GM23338 (cell line): ENCODE results near the gene DLG5. TPM values are rescaled to one million over a fixed set of nuclear protein-coding genes. Genes with fewer than 3 reads are reported as not detected.

Experiments
- ATAC-seq: fragments of 200-7000 bp; cut with Tn5 transposase; 3 replicates; pipeline ENCODE4 v1.9.1; 2020
- DNase-seq: peaks from one replicate; pipeline ENCODE4 v3.0.0-alpha.2; 2015; ENCODE audit warnings: low spot score
- H2AFZ ChIP-seq: fragments of 200-600 bp; sonication (generic); 2 replicates; pipeline ENCODE4 v1.8.0; 2016; ENCODE audit warnings: antibody characterized with exemption, mild to moderate bottlenecking, moderate library complexity
- H3F3A ChIP-seq: fragments of 200-600 bp; sonication (generic); replicated peaks from 2 replicates; pipeline ENCODE4 v1.8.0; 2017; ENCODE audit warnings: antibody characterized with exemption, mixed run types, low read depth
- H3K27ac ChIP-seq: fragments of 200-600 bp; sonication (generic); 2 replicates; pipeline ENCODE4 v1.6.1; 2016; ENCODE audit warnings: low read depth
- H3K27me3 ChIP-seq: fragments of 200-600 bp; sonication (generic); 2 replicates; pipeline ENCODE4 v1.8.0; 2016; ENCODE audit warnings: mild to moderate bottlenecking, mixed run types, moderate library complexity; ENCODE audit not compliant: insufficient read depth
- H3K36me3 ChIP-seq: fragments of 200-600 bp; sonication (generic); 2 replicates; pipeline ENCODE4 v1.8.0; 2016; ENCODE audit warnings: mild to moderate bottlenecking; ENCODE audit not compliant: insufficient read depth
- H3K4me1 ChIP-seq: fragments of 200-600 bp; sonication (generic); 2 replicates; pipeline ENCODE4 v1.8.0; 2016; ENCODE audit warnings: mild to moderate bottlenecking, moderate library complexity; ENCODE audit not compliant: insufficient read depth
- H3K4me2 ChIP-seq: fragments of 200-600 bp; sonication (generic); 2 replicates; pipeline ENCODE4 v1.7.1; 2017; ENCODE audit warnings: mixed run types
- H3K4me3 ChIP-seq: fragments of 200-600 bp; sonication (generic); 2 replicates; pipeline ENCODE4 v1.6.1; 2016; ENCODE audit warnings: mixed run types
- H3K79me2 ChIP-seq: fragments of 200-600 bp; sonication (generic); replicated peaks from 2 replicates; pipeline ENCODE4 v1.8.0; 2017; ENCODE audit warnings: mild to moderate bottlenecking; ENCODE audit not compliant: insufficient read depth
- H3K9me2 ChIP-seq: fragments of 200-600 bp; sonication (generic); 2 replicates; pipeline ENCODE4 v1.8.0; 2017; ENCODE audit not compliant: insufficient read depth
- H4K20me1 ChIP-seq: fragments of 200-600 bp; sonication (generic); replicated peaks from 2 replicates; pipeline ENCODE4 v1.8.0; 2017; ENCODE audit warnings: mild to moderate bottlenecking; ENCODE audit not compliant: insufficient read depth
- H3K27ac Mint-ChIP-seq: 2 replicates; pipeline ENCODE4 v1.8.0; 2020; ENCODE audit warnings: inconsistent platforms, mild to moderate bottlenecking, moderate library complexity, mixed read lengths
- H3K27me3 Mint-ChIP-seq: 3 replicates; pipeline ENCODE4 v1.8.0; 2022; ENCODE audit warnings: low read depth, mild to moderate bottlenecking, moderate library complexity, mixed read lengths, inconsistent platforms; ENCODE audit not compliant: insufficient read depth, poor library complexity
- H3K36me3 Mint-ChIP-seq: 3 replicates; pipeline ENCODE4 v1.8.0; 2021; ENCODE audit warnings: low read depth, mild to moderate bottlenecking, inconsistent platforms, moderate library complexity, mixed read lengths
- H3K4me1 Mint-ChIP-seq: 3 replicates; pipeline ENCODE4 v1.8.0; 2020; ENCODE audit warnings: mild to moderate bottlenecking, inconsistent platforms, mixed read lengths
- H3K4me3 Mint-ChIP-seq: 3 replicates; pipeline ENCODE4 v1.8.0; 2021; ENCODE audit warnings: moderate library complexity, mild to moderate bottlenecking, inconsistent platforms, mixed read lengths
- H3K9me3 Mint-ChIP-seq: 3 replicates; pipeline ENCODE4 v1.8.0; 2020; ENCODE audit warnings: moderate library complexity, mild to moderate bottlenecking, inconsistent platforms, mixed read lengths
- EZH2 ChIP-seq: fragments of 200-600 bp; sonication (generic); IDR thresholded peaks from one replicate; pipeline ENCODE4 v1.8.0; 2017; ENCODE audit warnings: antibody characterized with exemption, mild to moderate bottlenecking, low read depth; ENCODE audit not compliant: unreplicated experiment
- EZH2phosphoT487 ChIP-seq: fragments of 200-600 bp; sonication (generic); IDR thresholded peaks from one replicate; pipeline ENCODE4 v1.8.1; 2018; ENCODE audit warnings: antibody characterized with exemption; ENCODE audit not compliant: unreplicated experiment
- JUNB ChIP-seq: IDR thresholded peaks from one replicate; pipeline ENCODE4 v1.6.1; 2016; ENCODE audit warnings: antibody characterized with exemption; ENCODE audit not compliant: unreplicated experiment
- NANOG ChIP-seq: IDR thresholded peaks from 2 replicates; pipeline ENCODE4 v1.6.1; 2016; ENCODE audit warnings: antibody characterized with exemption, borderline replicate concordance
- POLR2AphosphoS5 ChIP-seq: IDR thresholded peaks from 2 replicates; pipeline ENCODE4 v1.6.1; 2016; ENCODE audit warnings: antibody characterized with exemption, low read depth
- STAT1 ChIP-seq: IDR thresholded peaks from one replicate; pipeline ENCODE4 v1.6.1; 2016; ENCODE audit warnings: antibody characterized with exemption; ENCODE audit not compliant: unreplicated experiment
- ZNF114 ChIP-seq: fragments of 250-450 bp; sonication (Bioruptor Pico); IDR thresholded peaks from 2 replicates; pipeline ENCODE4 v1.5.0; 2020; ENCODE audit warnings: mild to moderate bottlenecking, moderate library complexity
- ZNF331 ChIP-seq: fragments of 250-450 bp; sonication (Bioruptor Pico); IDR thresholded peaks from 2 replicates; pipeline ENCODE4 v1.5.0; 2020; ENCODE audit warnings: low read depth, mild to moderate bottlenecking, moderate library complexity
- polyA plus RNA-seq: library from polyadenylated mRNA; unstranded; fragments of >200 nt; fragmentation: Nextera tagmentation; extraction: Ambion mirVana; gene quantifications from 2 replicates; pipeline ENCODE4 v1.2.1, GENCODE V29; 2016
- total RNA-seq: library from RNA; depleted of rRNA; stranded (reverse); fragments of >200 nt; shearing (Covaris generic); gene quantifications from 2 replicates; pipeline ENCODE4 v1.2.3, GENCODE V29; 2014
- TF ChIP-seq, protein P1 (sequence below): IDR thresholded peaks from 2 replicates; pipeline ENCODE4 v1.6.1; 2016; ENCODE audit warnings: antibody characterized with exemption
- TF ChIP-seq, protein P2 (sequence below): fragments of 250-450 bp; sonication (Bioruptor Pico); IDR thresholded peaks from 2 replicates; pipeline ENCODE4 v1.5.0; 2020; ENCODE audit warnings: mild to moderate bottlenecking, moderate library complexity
- TF ChIP-seq, protein P3 (sequence below): IDR thresholded peaks from one replicate; pipeline ENCODE4 v1.6.1; 2018; ENCODE audit warnings: antibody characterized with exemption; ENCODE audit not compliant: unreplicated experiment

The DLG5 gene
- total and polyA plus RNA-seq, 2 experiments from 2014 or later = 7.4 to 66.6 TPM

DNA sequence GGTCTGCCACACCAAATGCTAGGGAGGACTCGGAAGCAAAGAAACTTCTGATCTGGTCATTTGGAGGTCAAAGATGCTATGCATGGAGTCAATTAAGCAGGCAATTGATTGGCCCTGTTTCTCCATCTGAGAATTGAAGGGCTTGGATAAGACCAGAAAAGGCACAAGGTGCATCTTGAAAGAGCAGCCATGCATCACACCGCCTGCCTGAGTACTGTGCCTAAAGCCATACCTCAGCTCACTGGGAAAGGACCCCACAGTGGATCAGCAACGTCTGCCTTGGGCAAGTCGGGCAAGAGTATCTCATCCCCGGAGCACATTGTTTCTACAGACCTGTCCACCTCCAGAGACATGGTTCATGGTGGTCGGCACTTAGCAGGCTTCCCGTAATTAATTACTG lies 42.4 kb downstream of the DLG5 start:
- no peak for TF ChIP-seq STAT1
- no peak for TF ChIP-seq EZH2
- no peak for TF ChIP-seq ZNF331 (CRISPR knock-in tag)
- no peak for TF ChIP-seq NANOG
- TF ChIP-seq, protein P1, sequence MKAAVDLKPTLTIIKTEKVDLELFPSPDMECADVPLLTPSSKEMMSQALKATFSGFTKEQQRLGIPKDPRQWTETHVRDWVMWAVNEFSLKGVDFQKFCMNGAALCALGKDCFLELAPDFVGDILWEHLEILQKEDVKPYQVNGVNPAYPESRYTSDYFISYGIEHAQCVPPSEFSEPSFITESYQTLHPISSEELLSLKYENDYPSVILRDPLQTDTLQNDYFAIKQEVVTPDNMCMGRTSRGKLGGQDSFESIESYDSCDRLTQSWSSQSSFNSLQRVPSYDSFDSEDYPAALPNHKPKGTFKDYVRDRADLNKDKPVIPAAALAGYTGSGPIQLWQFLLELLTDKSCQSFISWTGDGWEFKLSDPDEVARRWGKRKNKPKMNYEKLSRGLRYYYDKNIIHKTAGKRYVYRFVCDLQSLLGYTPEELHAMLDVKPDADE = no peak
- no peak for TF ChIP-seq ZNF114 (CRISPR knock-in tag)
- TF ChIP-seq, protein P2, sequence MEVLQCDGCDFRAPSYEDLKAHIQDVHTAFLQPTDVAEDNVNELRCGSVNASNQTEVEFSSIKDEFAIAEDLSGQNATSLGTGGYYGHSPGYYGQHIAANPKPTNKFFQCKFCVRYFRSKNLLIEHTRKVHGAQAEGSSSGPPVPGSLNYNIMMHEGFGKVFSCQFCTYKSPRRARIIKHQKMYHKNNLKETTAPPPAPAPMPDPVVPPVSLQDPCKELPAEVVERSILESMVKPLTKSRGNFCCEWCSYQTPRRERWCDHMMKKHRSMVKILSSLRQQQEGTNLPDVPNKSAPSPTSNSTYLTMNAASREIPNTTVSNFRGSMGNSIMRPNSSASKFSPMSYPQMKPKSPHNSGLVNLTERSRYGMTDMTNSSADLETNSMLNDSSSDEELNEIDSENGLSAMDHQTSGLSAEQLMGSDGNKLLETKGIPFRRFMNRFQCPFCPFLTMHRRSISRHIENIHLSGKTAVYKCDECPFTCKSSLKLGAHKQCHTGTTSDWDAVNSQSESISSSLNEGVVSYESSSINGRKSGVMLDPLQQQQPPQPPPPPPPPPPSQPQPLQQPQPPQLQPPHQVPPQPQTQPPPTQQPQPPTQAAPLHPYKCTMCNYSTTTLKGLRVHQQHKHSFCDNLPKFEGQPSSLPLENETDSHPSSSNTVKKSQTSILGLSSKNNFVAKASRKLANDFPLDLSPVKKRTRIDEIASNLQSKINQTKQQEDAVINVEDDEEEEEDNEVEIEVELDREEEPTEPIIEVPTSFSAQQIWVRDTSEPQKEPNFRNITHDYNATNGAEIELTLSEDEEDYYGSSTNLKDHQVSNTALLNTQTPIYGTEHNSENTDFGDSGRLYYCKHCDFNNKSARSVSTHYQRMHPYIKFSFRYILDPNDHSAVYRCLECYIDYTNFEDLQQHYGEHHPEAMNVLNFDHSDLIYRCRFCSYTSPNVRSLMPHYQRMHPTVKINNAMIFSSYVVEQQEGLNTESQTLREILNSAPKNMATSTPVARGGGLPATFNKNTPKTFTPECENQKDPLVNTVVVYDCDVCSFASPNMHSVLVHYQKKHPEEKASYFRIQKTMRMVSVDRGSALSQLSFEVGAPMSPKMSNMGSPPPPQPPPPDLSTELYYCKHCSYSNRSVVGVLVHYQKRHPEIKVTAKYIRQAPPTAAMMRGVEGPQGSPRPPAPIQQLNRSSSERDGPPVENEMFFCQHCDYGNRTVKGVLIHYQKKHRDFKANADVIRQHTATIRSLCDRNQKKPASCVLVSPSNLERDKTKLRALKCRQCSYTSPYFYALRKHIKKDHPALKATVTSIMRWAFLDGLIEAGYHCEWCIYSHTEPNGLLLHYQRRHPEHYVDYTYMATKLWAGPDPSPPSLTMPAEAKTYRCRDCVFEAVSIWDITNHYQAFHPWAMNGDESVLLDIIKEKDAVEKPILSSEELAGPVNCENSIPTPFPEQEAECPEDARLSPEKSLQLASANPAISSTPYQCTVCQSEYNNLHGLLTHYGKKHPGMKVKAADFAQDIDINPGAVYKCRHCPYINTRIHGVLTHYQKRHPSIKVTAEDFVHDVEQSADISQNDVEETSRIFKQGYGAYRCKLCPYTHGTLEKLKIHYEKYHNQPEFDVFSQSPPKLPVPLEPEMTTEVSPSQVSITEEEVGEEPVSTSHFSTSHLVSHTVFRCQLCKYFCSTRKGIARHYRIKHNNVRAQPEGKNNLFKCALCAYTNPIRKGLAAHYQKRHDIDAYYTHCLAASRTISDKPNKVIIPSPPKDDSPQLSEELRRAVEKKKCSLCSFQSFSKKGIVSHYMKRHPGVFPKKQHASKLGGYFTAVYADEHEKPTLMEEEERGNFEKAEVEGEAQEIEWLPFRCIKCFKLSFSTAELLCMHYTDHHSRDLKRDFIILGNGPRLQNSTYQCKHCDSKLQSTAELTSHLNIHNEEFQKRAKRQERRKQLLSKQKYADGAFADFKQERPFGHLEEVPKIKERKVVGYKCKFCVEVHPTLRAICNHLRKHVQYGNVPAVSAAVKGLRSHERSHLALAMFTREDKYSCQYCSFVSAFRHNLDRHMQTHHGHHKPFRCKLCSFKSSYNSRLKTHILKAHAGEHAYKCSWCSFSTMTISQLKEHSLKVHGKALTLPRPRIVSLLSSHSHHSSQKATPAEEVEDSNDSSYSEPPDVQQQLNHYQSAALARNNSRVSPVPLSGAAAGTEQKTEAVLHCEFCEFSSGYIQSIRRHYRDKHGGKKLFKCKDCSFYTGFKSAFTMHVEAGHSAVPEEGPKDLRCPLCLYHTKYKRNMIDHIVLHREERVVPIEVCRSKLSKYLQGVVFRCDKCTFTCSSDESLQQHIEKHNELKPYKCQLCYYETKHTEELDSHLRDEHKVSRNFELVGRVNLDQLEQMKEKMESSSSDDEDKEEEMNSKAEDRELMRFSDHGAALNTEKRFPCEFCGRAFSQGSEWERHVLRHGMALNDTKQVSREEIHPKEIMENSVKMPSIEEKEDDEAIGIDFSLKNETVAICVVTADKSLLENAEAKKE (CRISPR knock-in tag) = no peak
- TF ChIP-seq, protein P3, sequence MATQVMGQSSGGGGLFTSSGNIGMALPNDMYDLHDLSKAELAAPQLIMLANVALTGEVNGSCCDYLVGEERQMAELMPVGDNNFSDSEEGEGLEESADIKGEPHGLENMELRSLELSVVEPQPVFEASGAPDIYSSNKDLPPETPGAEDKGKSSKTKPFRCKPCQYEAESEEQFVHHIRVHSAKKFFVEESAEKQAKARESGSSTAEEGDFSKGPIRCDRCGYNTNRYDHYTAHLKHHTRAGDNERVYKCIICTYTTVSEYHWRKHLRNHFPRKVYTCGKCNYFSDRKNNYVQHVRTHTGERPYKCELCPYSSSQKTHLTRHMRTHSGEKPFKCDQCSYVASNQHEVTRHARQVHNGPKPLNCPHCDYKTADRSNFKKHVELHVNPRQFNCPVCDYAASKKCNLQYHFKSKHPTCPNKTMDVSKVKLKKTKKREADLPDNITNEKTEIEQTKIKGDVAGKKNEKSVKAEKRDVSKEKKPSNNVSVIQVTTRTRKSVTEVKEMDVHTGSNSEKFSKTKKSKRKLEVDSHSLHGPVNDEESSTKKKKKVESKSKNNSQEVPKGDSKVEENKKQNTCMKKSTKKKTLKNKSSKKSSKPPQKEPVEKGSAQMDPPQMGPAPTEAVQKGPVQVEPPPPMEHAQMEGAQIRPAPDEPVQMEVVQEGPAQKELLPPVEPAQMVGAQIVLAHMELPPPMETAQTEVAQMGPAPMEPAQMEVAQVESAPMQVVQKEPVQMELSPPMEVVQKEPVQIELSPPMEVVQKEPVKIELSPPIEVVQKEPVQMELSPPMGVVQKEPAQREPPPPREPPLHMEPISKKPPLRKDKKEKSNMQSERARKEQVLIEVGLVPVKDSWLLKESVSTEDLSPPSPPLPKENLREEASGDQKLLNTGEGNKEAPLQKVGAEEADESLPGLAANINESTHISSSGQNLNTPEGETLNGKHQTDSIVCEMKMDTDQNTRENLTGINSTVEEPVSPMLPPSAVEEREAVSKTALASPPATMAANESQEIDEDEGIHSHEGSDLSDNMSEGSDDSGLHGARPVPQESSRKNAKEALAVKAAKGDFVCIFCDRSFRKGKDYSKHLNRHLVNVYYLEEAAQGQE = no peak
- no peak for TF ChIP-seq POLR2AphosphoS5
- no peak for TF ChIP-seq JUNB
- TF ChIP-seq EZH2phosphoT487 = no peak
- Histone ChIP-seq H3K4me2 (no peak overlapping the region), H3K36me3 (no peaks in the 10 kb centered on the region), H3K4me3 (no peak overlapping the region), H4K20me1 (no peaks in the 10 kb centered on the region), H3F3A (peaks cover 7% of the 10 kb centered on the region; the same call in 1 of the 2 replicates), H3K9me2 (no peaks in the 10 kb centered on the region), H2AFZ (no peak overlapping the region), H3K27ac (no peak overlapping the region), H3K4me1 (peaks cover 46% of the 10 kb centered on the region), H3K79me2 (peaks cover 96% of the 10 kb centered on the region), H3K27me3 (no peaks in the 10 kb centered on the region)
- Mint-ChIP-seq H3K27me3 (peaks cover 18% of the 10 kb centered on the region), H3K4me3 (no peak overlapping the region), H3K4me1 (peaks cover 75% of the 10 kb centered on the region), H3K27ac (no peak overlapping the region), H3K36me3 (peaks cover 3% of the 10 kb centered on the region; the same call in 2 of the 3 replicates), H3K9me3 (no peaks in the 10 kb centered on the region; the same call in 2 of the 3 replicates)
- DNase-seq = no peak
- no peak for ATAC-seq
